ENCODE data around the gene SWAP70.

DNA sequence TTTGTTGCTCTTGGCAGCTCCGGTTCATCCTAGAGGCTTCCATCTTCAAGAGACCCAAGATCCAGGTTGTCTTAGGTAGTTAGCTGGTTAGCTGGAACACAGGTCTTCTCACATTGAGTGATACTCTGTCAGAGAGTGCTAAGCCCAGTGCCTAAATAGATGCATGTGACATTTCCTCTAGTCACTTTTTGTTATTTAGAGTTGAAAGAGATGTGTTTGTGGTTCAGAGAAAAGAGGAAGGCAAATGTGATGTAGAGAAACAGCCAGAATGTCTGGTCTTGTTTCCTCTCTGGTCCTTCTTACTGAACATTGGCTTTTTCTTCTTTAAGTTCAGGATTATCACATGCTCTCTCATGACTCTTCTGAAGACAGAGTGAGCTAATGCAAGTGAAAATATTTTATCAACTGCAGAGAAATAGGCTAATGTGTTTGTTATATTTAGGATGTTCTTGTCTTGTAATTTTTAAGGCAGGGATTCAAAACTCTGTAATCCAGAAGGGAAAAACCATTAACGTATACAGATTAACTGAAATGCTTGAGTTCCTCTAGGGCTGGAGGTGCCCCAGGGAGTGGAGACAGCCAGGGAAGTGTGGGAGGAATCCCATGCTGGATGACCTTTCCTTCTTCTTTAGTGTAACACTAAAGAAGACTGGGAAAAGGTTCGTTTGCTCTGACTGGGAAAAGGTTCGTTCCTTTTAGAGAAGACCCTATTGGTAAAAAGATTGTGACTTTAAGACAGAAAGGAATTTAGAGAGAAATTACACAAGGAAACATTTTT lies 75.4 kb downstream of the SWAP70 start:
- no peak for TF ChIP-seq POLR2A (IDR thresholded peaks at IDR 0.05; ENCODE audit: low read length)
- no peak for TF ChIP-seq GATA1 (IDR thresholded peaks at IDR 0.05; ENCODE audit: low read depth, low read length)

All from erythroblast (primary cell).